Kasumi-1 (cell line): ENCODE measurements around the gene KRT6B.

Experiments
- DNase-seq, 2 experiments: peaks; one replicate each; lab custom pipeline; 2025; lab: John Stamatoyannopoulos, UW

KRT6B gene

GRCh38 chr12:52436000-52436827 is 15.7 kb downstream of the KRT6B start:
- DNase-seq = no peak

- DNase-seq = no peak
These were observed 16.3 kb downstream of the KRT6B start for GRCh38 chr12:52435659-52435999.

GRCh38 chr12:52434760-52435530 is 17.0 kb downstream of the KRT6B start:
- no peak for DNase-seq

- DNase-seq = no peak
These were observed 17.7 kb downstream of the KRT6B start, which contains the start of gene KRT75 for GRCh38 chr12:52434081-52434733. Gene KRT75, minus strand, starts transcription at chr12:52434371. Its CDS starts 67 bp downstream, at chr12:52434304.

DNA sequence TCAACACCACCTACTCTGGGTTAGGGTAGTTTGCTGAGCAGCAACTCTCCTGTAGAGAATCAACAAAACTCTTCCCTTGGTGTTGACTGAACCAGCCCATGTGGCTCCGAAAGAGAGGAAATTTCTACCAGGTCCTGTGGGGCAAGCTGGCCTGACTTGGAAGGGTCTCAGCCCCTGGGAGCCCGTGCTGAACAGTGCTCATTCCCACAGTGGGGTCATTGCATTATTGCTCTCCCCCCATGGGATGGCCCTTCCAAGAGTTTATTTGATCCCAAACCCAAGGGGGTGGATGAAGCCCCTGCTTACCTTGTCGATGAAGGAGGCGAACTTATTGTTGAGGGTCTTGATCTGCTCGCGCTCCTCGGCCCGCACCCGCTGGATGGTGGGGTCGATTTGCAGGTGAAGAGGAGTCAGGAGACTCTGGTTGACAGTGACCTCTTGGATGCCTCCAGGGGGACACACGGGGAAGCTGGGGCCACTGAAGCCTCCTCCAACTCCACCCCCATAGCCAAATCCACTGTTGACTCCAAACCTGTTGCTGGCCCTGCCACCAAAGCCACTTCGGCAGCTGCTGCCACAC is 18.4 kb downstream of the KRT6B start:
- DNase-seq = no peak

DNA sequence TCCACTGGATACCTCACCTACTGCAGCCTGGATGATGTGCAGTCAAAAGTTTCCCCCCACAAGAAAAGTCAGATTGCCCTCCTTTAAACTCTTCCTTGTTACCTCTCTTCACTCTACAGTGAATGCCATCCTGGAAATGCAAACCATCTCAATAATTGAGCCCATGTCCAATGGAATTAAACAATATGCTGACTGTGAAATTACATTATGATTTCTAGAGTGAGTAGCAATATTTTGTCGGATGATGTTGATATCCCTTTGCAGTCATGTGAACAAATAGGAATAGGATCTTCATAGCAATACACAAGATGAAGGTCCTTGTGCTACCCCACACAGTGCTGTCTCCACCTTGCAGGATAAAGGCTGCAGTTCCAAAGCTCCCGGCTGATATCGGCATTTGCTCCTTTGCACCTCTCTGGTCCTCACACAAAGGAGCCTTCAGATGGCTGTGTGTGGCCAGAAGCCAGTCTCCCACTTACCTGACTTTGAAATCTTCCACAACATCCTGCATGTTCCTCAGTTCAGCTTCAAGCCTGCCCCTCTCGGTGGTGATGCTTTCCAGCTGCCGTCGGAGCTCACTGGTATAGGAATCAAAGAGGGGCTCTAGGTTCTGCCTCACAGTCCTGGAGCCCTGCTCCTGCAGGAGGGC is 19.3 kb downstream of the KRT6B start:
- DNase-seq = no peak

- DNase-seq = no peak
These were observed 23.8 kb downstream of the KRT6B start for GRCh38 chr12:52428121-52428520.

GRCh38 chr12:52427083-52427482 is 24.9 kb downstream of the KRT6B start:
- DNase-seq = no peak

DNA sequence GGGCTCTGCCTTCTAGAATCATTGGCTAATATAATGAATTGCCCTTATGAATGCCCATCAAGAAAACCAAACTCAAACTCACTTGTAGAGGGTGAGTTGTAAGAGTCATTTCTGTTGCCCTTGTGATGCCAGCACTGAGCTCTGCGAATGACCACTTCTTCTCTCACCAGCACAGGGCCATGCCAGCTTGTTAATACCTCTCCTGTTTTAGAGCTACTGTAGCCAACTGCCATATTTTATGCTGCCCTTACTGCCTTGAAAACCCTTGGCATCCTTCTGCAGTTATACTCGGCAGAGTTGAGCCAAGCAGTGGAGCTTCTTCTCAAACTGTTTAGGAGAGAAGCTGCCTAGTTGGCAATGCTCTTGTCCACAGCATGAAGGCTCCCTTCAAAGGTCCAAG is 25.9 kb downstream of the KRT6B start:
- no peak for DNase-seq

- DNase-seq = no peak
These were observed 26.5 kb downstream of the KRT6B start for GRCh38 chr12:52425466-52425865.

DNA sequence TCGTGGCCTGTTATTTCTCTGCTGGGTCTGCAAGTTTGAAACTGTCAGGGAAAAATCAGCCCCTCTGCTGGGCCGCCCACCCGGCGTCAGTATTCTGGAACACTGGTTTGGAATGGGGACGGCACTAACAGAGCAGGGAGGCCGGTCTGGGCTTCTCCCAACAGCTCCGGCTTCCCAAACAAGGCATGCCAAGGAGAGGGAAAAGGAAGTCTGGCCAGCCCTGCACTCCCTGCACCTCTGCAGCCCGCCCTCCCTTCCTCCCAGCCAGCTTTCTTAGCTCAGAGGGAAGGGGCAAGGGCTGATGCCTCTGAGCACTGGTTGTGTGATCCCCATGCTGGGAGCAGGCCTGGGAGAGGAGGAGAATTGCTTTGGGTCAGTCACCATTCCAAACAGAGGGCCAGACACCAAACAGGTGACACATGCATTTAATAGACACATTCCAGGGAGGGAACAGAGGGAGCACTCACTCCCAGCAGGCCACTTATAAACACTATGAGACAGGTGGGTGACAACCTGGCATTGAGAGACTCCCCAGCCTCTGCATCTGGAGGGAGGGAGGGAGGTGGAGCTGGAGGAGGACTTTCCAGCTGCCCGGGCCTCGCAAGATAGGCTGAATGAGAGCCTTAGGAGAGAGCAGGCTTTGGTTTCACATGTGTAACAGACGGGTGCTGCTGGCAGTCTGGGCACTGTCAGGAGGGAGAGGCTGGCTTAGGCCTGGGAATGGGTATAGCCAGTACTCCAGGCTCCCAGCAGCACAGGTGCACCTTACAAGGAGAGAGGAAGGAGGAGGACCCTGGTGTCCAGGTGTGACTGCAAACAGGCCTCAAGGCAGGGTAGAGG is 28.1 kb downstream of the KRT6B start:
- DNase-seq = no peak

- DNase-seq = no peak
These were observed 28.9 kb downstream of the KRT6B start for GRCh38 chr12:52423035-52423434.

DNA sequence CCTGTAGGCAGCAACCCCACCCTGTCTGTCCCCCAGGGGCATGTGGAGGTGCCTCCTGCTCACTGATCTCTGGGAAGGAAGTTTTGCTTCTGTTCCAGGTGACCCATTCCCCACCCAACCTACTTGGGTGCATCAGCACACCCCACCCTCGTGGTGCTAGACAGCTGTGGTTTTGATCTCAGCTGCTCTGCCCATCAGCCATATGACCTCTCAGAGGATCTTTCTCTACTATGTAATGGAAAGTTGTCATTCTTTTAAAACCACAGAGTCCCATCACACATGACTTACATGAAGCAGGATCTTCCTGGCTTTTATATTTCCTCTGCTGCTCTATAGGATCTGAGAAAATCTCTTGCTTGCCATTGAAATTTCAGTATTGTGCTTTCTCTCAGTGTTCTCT is 32.3 kb downstream of the KRT6B start:
- DNase-seq = no peak

GRCh38 chr12:52418576-52419110 is 33.3 kb downstream of the KRT6B start:
- DNase-seq = no peak

GRCh38 chr12:52417740-52418139 is 34.2 kb downstream of the KRT6B start:
- DNase-seq = no peak

- no peak for DNase-seq
These were observed 35.2 kb downstream of the KRT6B start for GRCh38 chr12:52416795-52417194.

DNA sequence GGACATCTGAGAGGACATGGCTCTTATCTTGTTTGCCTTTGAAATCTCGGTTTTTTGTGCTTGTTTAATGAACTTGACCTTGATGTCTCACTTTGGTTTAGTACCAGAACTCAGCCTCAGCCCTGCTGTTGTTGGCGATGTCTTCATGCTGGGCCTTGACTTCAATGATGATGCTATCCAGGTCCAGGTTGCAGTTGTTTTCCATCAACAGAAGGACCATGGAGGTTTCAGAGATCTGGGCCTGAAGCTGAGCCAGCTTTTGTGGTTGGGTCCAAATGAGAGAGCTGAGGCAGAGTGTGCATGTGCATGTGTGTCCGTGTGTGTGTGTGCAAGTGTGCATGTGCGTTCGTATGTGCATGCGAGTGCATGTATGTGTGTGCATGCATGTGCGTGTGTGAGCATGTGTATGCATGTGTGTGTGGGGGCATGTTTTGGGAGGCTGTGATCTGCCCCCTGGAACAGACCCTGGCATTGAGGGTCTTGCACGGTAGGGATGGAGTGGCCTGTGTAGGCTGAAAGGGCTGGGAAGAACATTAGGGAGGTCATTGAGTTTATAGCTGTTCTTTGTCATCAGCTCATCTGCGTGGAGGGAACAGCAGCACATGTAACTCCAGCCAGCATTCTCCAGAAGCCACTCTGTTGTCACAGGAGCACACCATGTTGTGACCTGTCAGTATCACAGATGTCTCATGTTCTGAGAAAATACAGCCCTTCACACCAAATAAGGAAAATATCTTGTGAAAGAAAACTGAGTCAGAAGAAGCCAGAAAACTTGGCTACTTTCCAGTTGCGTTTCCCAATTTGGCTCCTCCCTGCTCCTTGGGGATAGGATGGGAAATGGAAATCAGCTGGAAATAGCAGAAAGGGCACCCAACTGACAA is 35.8 kb downstream of the KRT6B start:
- DNase-seq = no peak

- no peak for DNase-seq
These were observed 37.0 kb downstream of the KRT6B start for GRCh38 chr12:52414936-52415335.

DNA sequence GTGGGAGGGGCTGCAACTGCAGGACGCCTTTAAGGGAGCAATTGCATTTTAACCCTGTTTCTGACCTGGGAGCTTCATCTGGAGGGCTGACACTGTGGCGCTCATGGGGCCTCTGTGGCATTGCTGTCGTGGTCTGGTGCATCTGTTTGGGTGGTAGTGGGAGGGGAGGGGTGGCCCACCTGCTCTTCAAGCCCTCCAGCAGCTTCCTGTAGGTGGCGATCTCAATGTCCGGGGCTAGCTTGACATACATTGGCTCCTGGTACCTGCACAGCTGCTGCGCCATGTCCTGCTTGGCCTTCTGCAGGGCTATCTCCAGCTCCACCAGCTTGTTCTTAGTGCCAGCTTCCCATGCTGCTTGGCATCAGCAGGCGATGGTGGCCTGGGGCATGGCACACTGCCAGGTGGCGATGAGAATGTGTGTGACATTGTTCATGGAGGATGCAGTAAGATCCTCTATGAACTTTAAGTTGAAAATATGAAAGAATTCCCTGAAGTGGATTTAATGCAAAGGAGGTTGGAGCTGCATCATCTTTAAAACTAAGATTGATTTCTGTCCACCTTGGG is 38.1 kb downstream of the KRT6B start:
- DNase-seq = no peak
